ENCODE results near the gene FUT3. TPM values are rescaled to one million over a fixed set of nuclear protein-coding genes. Genes with fewer than 3 reads are reported as not detected.

FUT3 gene
- total RNA-seq, 1 donor from 2014 or later, result 16.1 TPM

DNA sequence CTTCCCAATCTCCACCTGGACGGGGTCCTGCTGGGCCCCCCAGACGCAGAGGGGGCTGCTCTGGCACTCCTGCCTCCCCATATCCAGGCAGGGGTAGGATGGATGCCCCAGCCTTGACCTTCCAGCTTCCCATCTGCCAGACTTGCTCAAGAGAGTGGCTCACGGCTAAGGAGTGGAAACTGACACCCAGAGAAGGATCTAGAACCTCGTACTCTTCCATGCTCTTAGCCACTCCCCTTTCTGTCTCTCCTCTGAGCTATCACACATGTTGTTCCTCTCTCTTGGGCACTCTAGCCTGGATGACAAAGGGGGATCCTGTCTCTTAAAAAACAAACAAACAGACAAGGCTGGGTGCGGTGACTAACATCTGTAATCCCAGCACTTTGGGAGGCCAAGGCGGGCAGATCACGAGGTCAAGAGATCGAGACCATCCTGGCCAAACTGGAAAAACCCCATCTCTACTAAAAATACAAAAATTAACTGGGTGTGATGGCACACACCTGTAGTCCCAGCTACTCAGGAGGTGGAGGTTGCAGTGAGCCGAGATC lies 31.2 kb upstream of the FUT3 start:
- no peaks in the 10 kb centered on the region for H3K36me3 ChIP-seq (ENCODE audit: control insufficient read depth, insufficient read depth, low read length)
- TF ChIP-seq, protein P1, sequence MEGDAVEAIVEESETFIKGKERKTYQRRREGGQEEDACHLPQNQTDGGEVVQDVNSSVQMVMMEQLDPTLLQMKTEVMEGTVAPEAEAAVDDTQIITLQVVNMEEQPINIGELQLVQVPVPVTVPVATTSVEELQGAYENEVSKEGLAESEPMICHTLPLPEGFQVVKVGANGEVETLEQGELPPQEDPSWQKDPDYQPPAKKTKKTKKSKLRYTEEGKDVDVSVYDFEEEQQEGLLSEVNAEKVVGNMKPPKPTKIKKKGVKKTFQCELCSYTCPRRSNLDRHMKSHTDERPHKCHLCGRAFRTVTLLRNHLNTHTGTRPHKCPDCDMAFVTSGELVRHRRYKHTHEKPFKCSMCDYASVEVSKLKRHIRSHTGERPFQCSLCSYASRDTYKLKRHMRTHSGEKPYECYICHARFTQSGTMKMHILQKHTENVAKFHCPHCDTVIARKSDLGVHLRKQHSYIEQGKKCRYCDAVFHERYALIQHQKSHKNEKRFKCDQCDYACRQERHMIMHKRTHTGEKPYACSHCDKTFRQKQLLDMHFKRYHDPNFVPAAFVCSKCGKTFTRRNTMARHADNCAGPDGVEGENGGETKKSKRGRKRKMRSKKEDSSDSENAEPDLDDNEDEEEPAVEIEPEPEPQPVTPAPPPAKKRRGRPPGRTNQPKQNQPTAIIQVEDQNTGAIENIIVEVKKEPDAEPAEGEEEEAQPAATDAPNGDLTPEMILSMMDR (IDR thresholded peaks at IDR 0.05; ENCODE audit: insufficient read depth, low read length, severe bottlenecking), result no peak
- no peaks in the 10 kb centered on the region for H3K27me3 ChIP-seq (ENCODE audit: control insufficient read depth, insufficient read depth, low read length)
- H3K4me3 ChIP-seq (ENCODE audit: low read depth, low read length), result no peak overlapping the region
- FAIRE-seq (no peak), DNase-seq (ENCODE audit: low read depth) (no peak)

DNA sequence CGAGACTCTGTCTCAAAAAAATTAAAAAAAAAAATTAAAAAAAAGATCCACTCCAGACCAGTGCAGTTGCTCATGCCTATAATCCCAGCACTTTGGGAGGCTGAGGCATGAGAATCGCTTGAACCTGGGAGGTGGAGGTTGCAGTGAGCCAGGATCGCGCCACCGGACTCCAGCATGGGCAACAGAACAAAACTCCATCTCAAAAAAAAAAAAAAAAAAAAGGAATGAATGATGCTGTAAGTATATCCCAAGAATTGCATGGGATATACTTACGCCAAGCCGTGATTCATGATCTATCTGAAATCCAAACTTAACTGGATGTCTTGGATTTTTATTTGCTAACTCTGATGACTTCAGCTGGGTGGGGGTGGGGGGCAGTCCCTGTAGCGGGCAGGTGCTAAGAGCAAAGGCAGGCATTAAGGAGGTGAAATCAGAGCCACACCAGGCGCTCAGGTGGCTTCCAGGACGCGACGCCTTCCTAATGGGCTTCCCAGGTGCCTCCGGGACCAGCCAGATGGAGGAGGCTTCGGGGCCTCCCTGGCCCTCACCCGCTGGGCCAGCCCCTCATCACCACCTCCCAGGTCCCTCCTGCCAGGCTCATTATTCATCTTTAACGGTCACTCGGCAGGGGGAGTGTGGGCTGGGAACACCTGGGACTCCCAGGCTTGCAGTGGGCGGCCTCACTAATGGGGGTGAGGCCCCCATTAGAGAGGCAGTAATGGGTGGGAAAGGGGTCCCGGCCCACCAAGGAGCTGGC lies 30.5 kb upstream of the FUT3 start:
- Histone ChIP-seq H3K4me3 (ENCODE audit: low read depth, low read length) (no peak overlapping the region), H3K36me3 (ENCODE audit: control insufficient read depth, insufficient read depth, low read length) (no peaks in the 10 kb centered on the region), H3K27me3 (ENCODE audit: control insufficient read depth, insufficient read depth, low read length) (no peaks in the 10 kb centered on the region)
- DNase-seq (ENCODE audit: low read depth), result no peak
- TF ChIP-seq, protein P1 (IDR thresholded peaks at IDR 0.05; ENCODE audit: insufficient read depth, low read length, severe bottlenecking), result no peak
- no peak for FAIRE-seq

DNA sequence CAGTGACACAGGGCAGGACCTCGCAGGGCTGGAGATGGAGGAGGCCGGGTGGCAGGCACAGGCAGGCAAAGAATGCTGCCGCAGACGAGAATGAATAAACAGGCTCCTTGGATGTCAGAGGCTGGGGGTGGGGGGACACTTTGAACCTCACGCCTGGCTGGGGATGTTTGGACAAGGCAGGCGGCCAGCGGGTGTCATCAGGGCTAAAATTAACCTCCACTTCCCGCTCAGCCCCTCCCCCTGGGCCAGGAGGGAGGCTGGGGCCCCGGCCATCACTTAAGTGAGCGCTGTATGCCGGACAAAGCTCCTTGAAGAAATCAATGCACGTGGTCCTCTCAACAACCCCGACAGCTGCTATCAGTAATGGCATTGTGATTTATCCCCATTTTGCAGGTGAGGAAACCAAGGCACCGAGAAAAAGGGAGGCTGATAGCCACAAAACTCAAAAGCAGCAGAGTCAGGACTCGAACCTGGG lies 29.4 kb upstream of the FUT3 start:
- peak; percentile 48 for DNase-seq (ENCODE audit: low read depth)
- FAIRE-seq, result no peak
- no peaks in the 10 kb centered on the region for H3K36me3 ChIP-seq (ENCODE audit: control insufficient read depth, insufficient read depth, low read length)
- no peak overlapping the region for H3K4me3 ChIP-seq (ENCODE audit: low read depth, low read length)
- TF ChIP-seq, protein P1 (IDR thresholded peaks at IDR 0.05; ENCODE audit: insufficient read depth, low read length, severe bottlenecking), result no peak
- H3K27me3 ChIP-seq (ENCODE audit: control insufficient read depth, insufficient read depth, low read length), result no peaks in the 10 kb centered on the region

DNA sequence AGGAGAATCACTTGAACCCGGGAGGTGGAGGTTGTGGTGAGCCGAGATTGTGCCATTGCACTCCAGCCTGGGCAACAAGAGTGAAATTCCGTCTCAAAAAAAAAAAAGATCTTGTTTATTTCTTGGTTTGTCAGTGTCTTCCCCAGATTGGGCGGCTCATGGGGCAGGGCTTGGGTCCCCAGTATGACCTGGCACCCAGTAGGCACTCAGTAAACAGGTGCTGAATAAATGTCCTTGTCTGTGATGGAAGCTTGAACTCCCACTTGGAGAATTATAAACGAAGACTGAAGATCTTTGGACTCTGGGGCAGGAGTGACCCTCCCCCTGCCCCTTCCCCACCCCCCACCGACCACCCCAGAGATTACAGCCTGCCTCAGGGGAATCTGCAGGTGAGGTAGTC lies 28.9 kb upstream of the FUT3 start:
- Histone ChIP-seq H3K4me3 (ENCODE audit: low read depth, low read length) (no peak overlapping the region), H3K27me3 (ENCODE audit: control insufficient read depth, insufficient read depth, low read length) (no peaks in the 10 kb centered on the region), H3K36me3 (ENCODE audit: control insufficient read depth, insufficient read depth, low read length) (no peaks in the 10 kb centered on the region)
- TF ChIP-seq, protein P1 (IDR thresholded peaks at IDR 0.05; ENCODE audit: insufficient read depth, low read length, severe bottlenecking), result no peak
- DNase-seq (ENCODE audit: low read depth), result no peak
- no peak for FAIRE-seq

DNA sequence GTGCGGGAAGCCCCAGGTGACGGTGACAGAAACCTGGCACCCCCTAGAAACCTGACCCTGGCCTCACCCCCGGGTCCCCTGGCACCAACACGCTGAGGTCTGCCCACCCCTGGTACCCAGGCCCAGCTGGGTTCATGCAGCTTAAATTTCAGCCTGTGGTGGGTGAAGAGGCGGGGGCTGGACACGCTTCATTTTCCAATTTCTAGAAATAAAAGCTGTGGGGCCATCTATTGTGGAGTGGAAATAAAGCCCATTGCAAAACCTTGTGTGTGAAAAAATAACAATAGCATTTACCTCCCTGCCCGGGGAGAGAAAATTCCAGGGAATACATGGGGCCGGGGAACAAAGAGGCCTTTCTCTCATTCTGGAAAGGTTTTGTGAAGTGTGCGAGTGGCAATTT lies 26.6 kb upstream of the FUT3 start:
- Histone ChIP-seq H3K27me3 (ENCODE audit: control insufficient read depth, insufficient read depth, low read length) (no peaks in the 10 kb centered on the region), H3K36me3 (ENCODE audit: control insufficient read depth, insufficient read depth, low read length) (no peaks in the 10 kb centered on the region), H3K4me3 (ENCODE audit: low read depth, low read length) (no peak overlapping the region)
- TF ChIP-seq, protein P1 (IDR thresholded peaks at IDR 0.05; ENCODE audit: insufficient read depth, low read length, severe bottlenecking), result no peak
- DNase-seq (ENCODE audit: low read depth) (no peak), FAIRE-seq (no peak)

Data from bronchial epithelial cell (primary cell).